Measurements from ENCODE around the gene CMSS1.
A peak's percentile ranks its signal among the peaks of the same experiment; 100 is the strongest.

The CMSS1 gene

GRCh38 chr3:100105501-100105900 is 287.8 kb downstream of the CMSS1 start:
- no peak for DNase-seq (ENCODE audit: low read depth in 2 of 2)

GRCh38 chr3:100106094-100106493 is 288.4 kb downstream of the CMSS1 start:
- no peak for DNase-seq (ENCODE audit: low read depth in 2 of 2)

GRCh38 chr3:100106531-100107141 is 289.0 kb downstream of the CMSS1 start:
- DNase-seq (ENCODE audit: low read depth in 2 of 2), result peak; percentile 42 to 49

- DNase-seq (ENCODE audit: low read depth in 2 of 2), result no peak
Observed at GRCh38 chr3:100107221-100107814, 289.7 kb downstream of the CMSS1 start.

- no peak for DNase-seq (ENCODE audit: low read depth in 2 of 2)
Observed at GRCh38 chr3:100108464-100109079, 290.9 kb downstream of the CMSS1 start.

- DNase-seq (ENCODE audit: low read depth in 2 of 2), result no peak
Observed at GRCh38 chr3:100110162-100110561, 292.5 kb downstream of the CMSS1 start.

GRCh38 chr3:100111728-100112127 is 294.1 kb downstream of the CMSS1 start:
- DNase-seq (ENCODE audit: low read depth in 2 of 2), result no peak

- DNase-seq (ENCODE audit: low read depth in 2 of 2), result no peak
Observed at GRCh38 chr3:100113723-100114412, 296.2 kb downstream of the CMSS1 start.

- DNase-seq (ENCODE audit: low read depth in 2 of 2), result no peak
Observed at GRCh38 chr3:100114413-100115030, 296.9 kb downstream of the CMSS1 start, which contains the start of gene FILIP1L. FILIP1L (minus strand) TSS chr3:100114501.

- no peak for DNase-seq (ENCODE audit: low read depth in 2 of 2)
Observed at GRCh38 chr3:100117093-100117492, 299.4 kb downstream of the CMSS1 start.

- no peak for DNase-seq (ENCODE audit: low read depth in 2 of 2)
Observed at GRCh38 chr3:100120012-100120411, 302.4 kb downstream of the CMSS1 start.

GRCh38 chr3:100120693-100121092 is 303.0 kb downstream of the CMSS1 start:
- no peak for DNase-seq (ENCODE audit: low read depth in 2 of 2)

GRCh38 chr3:100122321-100122720 is 304.7 kb downstream of the CMSS1 start:
- DNase-seq (ENCODE audit: low read depth in 2 of 2), result no peak

GRCh38 chr3:100123112-100123511 is 305.4 kb downstream of the CMSS1 start:
- no peak for DNase-seq (ENCODE audit: low read depth in 2 of 2)

GRCh38 chr3:100124201-100124761 is 306.6 kb downstream of the CMSS1 start:
- no peak for DNase-seq (ENCODE audit: low read depth in 2 of 2)

- no peak for DNase-seq (ENCODE audit: low read depth in 2 of 2)
Observed at GRCh38 chr3:100125161-100125938, 307.7 kb downstream of the CMSS1 start.

GRCh38 chr3:100127792-100128191 is 310.1 kb downstream of the CMSS1 start:
- no peak for DNase-seq (ENCODE audit: low read depth in 2 of 2)

GRCh38 chr3:100128565-100128964 is 310.9 kb downstream of the CMSS1 start:
- no peak for DNase-seq (ENCODE audit: low read depth in 2 of 2)

GRCh38 chr3:100129941-100130340 is 312.3 kb downstream of the CMSS1 start:
- DNase-seq (ENCODE audit: low read depth in 2 of 2), result no peak

GRCh38 chr3:100131241-100131640 is 313.6 kb downstream of the CMSS1 start:
- DNase-seq (ENCODE audit: low read depth in 2 of 2), result no peak

GRCh38 chr3:100136921-100137320 is 319.3 kb downstream of the CMSS1 start:
- no peak for DNase-seq (ENCODE audit: low read depth in 2 of 2)

Measured in fibroblast of skin of left quadriceps (primary cell).